LHCN-M2 (cell line): ENCODE results near the gene CPB2. TPM values are rescaled to one million over a fixed set of nuclear protein-coding genes. Genes with fewer than 3 reads are reported as not detected.

Experiments
- DNase-seq: peaks from one replicate; pipeline ENCODE4 v3.0.0-alpha.2; 2012; ENCODE audit warnings: low read depth
- polyA plus RNA-seq: library from polyadenylated mRNA; unstranded; fragments of >200 nt; gene quantifications from one replicate; pipeline ENCODE4 v1.2.1, GENCODE V29; 2012; ENCODE audit warnings: missing spikeins
- total RNA-seq: library from RNA; depleted of rRNA; stranded (reverse); fragments of >200 nt; gene quantifications from 2 replicates; pipeline ENCODE4 v1.2.3, GENCODE V29; 2014; rRNA removed

Gene CPB2
- total RNA-seq = not detected in 2 replicates
- polyA plus RNA-seq = not detected

GRCh38 chr13:46104868-46105267 is at the start of gene CPB2:
Gene CPB2 (minus strand): TSS chr13:46105033. CDS start chr13:46105009, 24 bp downstream.
- DNase-seq = no peak

- no peak for DNase-seq
These were observed 49.4 kb upstream of the CPB2 start for GRCh38 chr13:46154136-46154801.

- DNase-seq = no peak
These were observed 47.9 kb upstream of the CPB2 start for GRCh38 chr13:46152627-46153328.

- DNase-seq = no peak
These were observed 45.4 kb upstream of the CPB2 start for GRCh38 chr13:46150134-46150693.

- no peak for DNase-seq
These were observed 44.7 kb upstream of the CPB2 start for GRCh38 chr13:46149272-46150133.

GRCh38 chr13:46146898-46147297 is 42.1 kb upstream of the CPB2 start:
- no peak for DNase-seq

GRCh38 chr13:46145950-46146349 is 41.1 kb upstream of the CPB2 start:
- DNase-seq = no peak

GRCh38 chr13:46145135-46145534 is 40.3 kb upstream of the CPB2 start:
- no peak for DNase-seq

GRCh38 chr13:46143184-46143701 is 38.4 kb upstream of the CPB2 start:
- DNase-seq = no peak

- no peak for DNase-seq
These were observed 37.9 kb upstream of the CPB2 start for GRCh38 chr13:46142776-46143175.

- DNase-seq = no peak
These were observed 35.2 kb upstream of the CPB2 start for GRCh38 chr13:46140044-46140443.

- DNase-seq = no peak
These were observed 32.9 kb upstream of the CPB2 start for GRCh38 chr13:46137627-46138317.

GRCh38 chr13:46136688-46137087 is 31.9 kb upstream of the CPB2 start:
- DNase-seq = no peak

GRCh38 chr13:46134961-46135522 is 30.2 kb upstream of the CPB2 start:
- no peak for DNase-seq

- no peak for DNase-seq
These were observed 29.7 kb upstream of the CPB2 start for GRCh38 chr13:46134494-46134893.

GRCh38 chr13:46132109-46132508 is 27.3 kb upstream of the CPB2 start:
- DNase-seq = no peak

GRCh38 chr13:46131705-46132104 is 26.9 kb upstream of the CPB2 start:
- DNase-seq = no peak

- DNase-seq = no peak
These were observed 25.3 kb upstream of the CPB2 start for GRCh38 chr13:46129955-46130618.

GRCh38 chr13:46129124-46129523 is 24.3 kb upstream of the CPB2 start:
- no peak for DNase-seq

- no peak for DNase-seq
These were observed 22.7 kb upstream of the CPB2 start for GRCh38 chr13:46127358-46128023.
